H1 (cell line): Measurements from ENCODE around the gene RFPL1. TPM values are rescaled to one million over a fixed set of nuclear protein-coding genes. Genes with fewer than 3 reads are reported as not detected.

Experiments used
- BCL11A ChIP-seq, 2 experiments: IDR thresholded peaks; one replicate each; pipeline ENCODE4 v1.6.1; 2011; ENCODE audit warnings: low read depth in 2 of 2, low read length in 2 of 2, mild to moderate bottlenecking in 2 of 2
- CBX5 ChIP-seq: fragments of 300-800, 300-1000 bp; sonication (generic); IDR thresholded peaks from 2 replicates; pipeline ENCODE4 v1.7.1; 2016; ENCODE audit warnings: antibody characterized with exemption, low read length, low read depth
- CTBP2 ChIP-seq: IDR thresholded peaks from 2 replicates; pipeline ENCODE4 v1.7.0; 2011; ENCODE audit warnings: borderline replicate concordance, mild to moderate bottlenecking, moderate library complexity, mixed read lengths, low read length; ENCODE audit not compliant: insufficient read depth, insufficient read length
- E2F6 ChIP-seq: IDR thresholded peaks from 2 replicates; pipeline ENCODE4 v1.6.1; 2012; ENCODE audit warnings: inconsistent platforms
- EGR1 ChIP-seq: IDR thresholded peaks from 2 replicates; pipeline ENCODE4 v1.6.1; 2011; ENCODE audit warnings: low read depth, low read length, borderline replicate concordance
- GABPA ChIP-seq: IDR thresholded peaks from 2 replicates; pipeline ENCODE4 v1.6.1; 2011; ENCODE audit warnings: mild to moderate bottlenecking, low read length, moderate library complexity, borderline replicate concordance; ENCODE audit not compliant: insufficient read depth
- HDAC2 ChIP-seq, 2 experiments: fragments of 300-600 bp in 1 of 2; sonication (generic) in 1 of 2; IDR thresholded peaks; 2 replicates each; pipeline ENCODE4 v1.6.1; 2011 to 2012; ENCODE audit warnings: low read depth in 2 of 2, low read length in 2 of 2, mild to moderate bottlenecking in 2 of 2, moderate library complexity in 2 of 2, borderline replicate concordance in 1 of 2, inconsistent platforms in 1 of 2
- POU5F1 ChIP-seq: IDR thresholded peaks from 2 replicates; pipeline ENCODE4 v1.6.1; 2011; ENCODE audit warnings: low read depth, mild to moderate bottlenecking, low read length, moderate library complexity
- SIRT6 ChIP-seq: IDR thresholded peaks from one replicate; pipeline ENCODE4 v1.7.1; 2012; ENCODE audit warnings: low read length, inconsistent platforms
- SUZ12 ChIP-seq: fragments of 200-600 bp; sonication (generic); IDR thresholded peaks from 2 replicates; pipeline ENCODE4 v1.6.1; 2012; ENCODE audit warnings: mild to moderate bottlenecking, inconsistent platforms, low read length, moderate library complexity, mixed read lengths
- polyA plus RNA-seq, 7 experiments: library from polyadenylated mRNA; depleted of rRNA in 3 of 7; stranded (reverse) in 5 of 7; unstranded in 2 of 7; fragments of >200 nt in 5 of 7; fragments of 200-250 nt in 2 of 7; gene quantifications; 1 replicate in 5 of 7; 2 replicates in 1 of 7; 4 replicates in 1 of 7; pipeline versions ENCODE4 v1.2.1 to v1.2.3, GENCODE V29; 2011 to 2013; ENCODE audit warnings: missing spikeins in 2 of 7, mixed read lengths in 2 of 7
- total RNA-seq: library from RNA; stranded (reverse); fragmentation: NEBNext Ultra II Directional; extraction: Animal tissue kit (Norgen Biotek cat#: 25700); gene quantifications from 2 replicates; pipeline ENCODE4 v1.2.1, GENCODE V29; 2021

The RFPL1 gene
- total and polyA plus RNA-seq, 2 of the 8 experiments (the other 6 are each of a cell fraction or from before 2014, with no cell fraction given): not detected

DNA sequence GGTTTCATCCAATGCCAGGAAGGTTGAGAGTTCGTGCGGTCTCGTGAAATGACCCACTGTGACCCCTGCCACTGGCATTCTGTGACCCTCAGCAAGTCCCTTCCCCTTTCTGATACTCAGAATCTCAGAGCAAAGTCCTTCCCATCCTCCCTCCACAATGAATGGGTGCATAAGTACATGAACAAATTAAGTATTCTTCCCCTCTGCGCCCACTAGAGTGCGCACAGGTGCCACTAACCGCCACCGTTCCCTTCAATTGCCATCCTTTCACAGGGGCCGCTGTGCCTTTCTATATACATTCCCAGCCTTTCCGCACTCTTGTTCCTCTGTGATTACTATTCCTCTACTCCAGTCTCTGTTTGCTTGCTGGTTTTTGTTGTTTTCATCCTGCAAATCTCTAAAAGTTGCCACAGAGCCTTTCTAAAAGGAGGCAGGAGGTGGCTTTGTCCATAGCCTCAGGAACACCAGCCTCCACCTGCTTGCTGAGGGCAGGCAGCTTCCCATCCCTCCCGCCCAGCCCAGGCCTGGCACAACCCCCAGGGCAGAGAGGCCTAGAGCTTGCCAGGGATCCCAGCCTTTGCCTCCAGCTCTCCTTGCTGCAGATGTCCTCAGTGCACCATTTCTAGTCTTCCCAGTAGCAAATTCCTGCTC, 43.3 kb upstream of the RFPL1 start (continued):
- peak; percentile 33; the same call in 1 of the 2 replicates for TF ChIP-seq GABPA
- TF ChIP-seq CTBP2: no peak
- TF ChIP-seq SIRT6: no peak
- no peak for TF ChIP-seq BCL11A (IDR thresholded peaks at IDR 0.05; ENCODE audit: low read depth in 2 of 2, low read length in 2 of 2)
- no peak for TF ChIP-seq CBX5
- TF ChIP-seq EGR1: 0 out of 2 replicates have a peak, but pooled peaks have one; percentile 30
- no peak for TF ChIP-seq SUZ12
- TF ChIP-seq HDAC2 (IDR thresholded peaks at IDR 0.05; ENCODE audit: borderline replicate concordance in 1 of 2, low read depth in 2 of 2, low read length in 2 of 2): no peak
- 0 out of 2 replicates have a peak, but pooled peaks have one; percentile 13 for TF ChIP-seq E2F6
- TF ChIP-seq POU5F1: no peak
- TF ChIP-seq, all 59 proteins: peak for 6
